Lung (tissue), 12 donors: ENCODE results near the gene OXSR1. TPM values are rescaled to one million over a fixed set of nuclear protein-coding genes. Genes with fewer than 3 reads are reported as not detected.

Experiments used
- ATAC-seq: fragments of 200-7000 bp; cut with Tn5 transposase; one replicate; pipeline ENCODE4 v1.9.1; 2020; ENCODE audit warnings: moderate number of reproducible peaks; ENCODE audit not compliant: insufficient read depth, low FRiP score
- DNase-seq, 3 donors: peaks; one replicate each; pipeline ENCODE4 v3.0.0-alpha.2; 2013 to 2017
- H3K27ac ChIP-seq, 2 donors: one replicate each; pipeline ENCODE4 v1.5.1; 2013; ENCODE audit warnings: mild to moderate bottlenecking in 2 of 2, moderate library complexity in 2 of 2, control low read depth in 1 of 2, inconsistent platforms in 1 of 2, low read depth in 1 of 2, low read length in 1 of 2
- H3K27me3 ChIP-seq, 3 donors: one replicate each; pipeline ENCODE4 v1.5.1; 2013; ENCODE audit warnings: low read length in 2 of 3; ENCODE audit not compliant: control insufficient read depth in 3 of 3, insufficient read depth in 3 of 3
- H3K36me3 ChIP-seq, 4 donors: one replicate each; pipeline ENCODE4 v1.5.1; 2013; ENCODE audit warnings: low read length in 4 of 4, mild to moderate bottlenecking in 1 of 4, moderate library complexity in 1 of 4; ENCODE audit not compliant: control insufficient read depth in 4 of 4, insufficient read depth in 4 of 4
- H3K4me1 ChIP-seq, 5 donors: one replicate each; pipeline ENCODE4 v1.5.1; 2013; ENCODE audit warnings: low read length in 5 of 5, mild to moderate bottlenecking in 2 of 5, moderate library complexity in 1 of 5; ENCODE audit not compliant: control insufficient read depth in 5 of 5, insufficient read depth in 5 of 5
- H3K4me3 ChIP-seq: one replicate; pipeline ENCODE4 v1.5.1; 2013; ENCODE audit warnings: mild to moderate bottlenecking, control low read depth, moderate library complexity
- H3K9ac ChIP-seq, 2 donors: one replicate each; pipeline ENCODE4 v1.5.1; 2013; ENCODE audit warnings: low read length in 2 of 2, control low read depth in 1 of 2; ENCODE audit not compliant: insufficient read depth in 1 of 2
- H3K9me3 ChIP-seq, 4 donors: one replicate each; pipeline ENCODE4 v1.5.1; 2013; ENCODE audit warnings: low read length in 3 of 4, mild to moderate bottlenecking in 1 of 4, moderate library complexity in 1 of 4; ENCODE audit not compliant: control insufficient read depth in 4 of 4, insufficient read depth in 3 of 4
- CTCF ChIP-seq: IDR thresholded peaks from 2 replicates; pipeline ENCODE4 v1.5.1; 2012; ENCODE audit warnings: mild to moderate bottlenecking; ENCODE audit errors: control extremely low read depth, extremely low read depth
- WGBS, 2 donors: extraction: QIAGEN DNeasy Blood & Tissue Kit; methylation state at CpG; one replicate each; pipeline ENCODE4 v1.1.7; 2013; 5-methylcytosine and 5-hydroxymethylcytosine counted together
- polyA plus RNA-seq, 2 donors: library from polyadenylated mRNA; stranded (reverse); fragments of 200-250 nt; gene quantifications; one replicate each; pipeline ENCODE4 v1.2.1, GENCODE V29; 2013
- total RNA-seq, 2 donors: library from RNA; depleted of rRNA in 1 of 2; stranded (reverse); fragments of >200 nt in 1 of 2; gene quantifications; one replicate each; pipeline ENCODE4 v1.2.1, GENCODE V29; 2014 to 2021
- donor health status: control.
- donor health status: control.
- donor health status: Bipolar disorder and iron deficiency.
- donor health status: healthy.
- donor health status: DM: yes; HTN: yes; CAD: no.

The OXSR1 gene
- total and polyA plus RNA-seq, 4 donors = 11.9 to 38.9 (median 24.9) TPM

DNA sequence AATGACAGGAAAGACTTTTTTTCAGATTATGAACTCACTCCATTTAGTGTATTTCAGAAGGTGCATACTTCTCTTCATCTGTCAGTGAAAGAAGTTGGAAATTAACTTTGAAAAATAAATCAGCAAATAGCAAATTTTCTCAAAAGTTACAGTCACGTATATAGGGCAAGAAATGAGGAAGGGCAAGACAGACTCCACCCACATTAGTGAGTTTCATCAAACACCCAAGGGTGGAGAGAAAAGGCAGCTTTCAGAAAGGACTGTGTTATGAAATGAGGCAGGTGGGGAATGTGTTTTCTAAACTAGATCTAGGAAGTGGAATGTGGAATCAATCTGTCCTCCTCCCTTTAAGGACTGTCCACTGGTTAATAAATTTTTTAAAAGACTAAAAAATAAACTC lies 103.2 kb downstream of the OXSR1 start:
- Histone ChIP-seq H3K9ac (no peak overlapping the region), H3K4me1 (peaks cover 0 to 6% (median 0%) of the 10 kb centered on the region in 5 donors), H3K9me3 (no peaks in the 10 kb centered on the region), H3K27me3 (no peaks in the 10 kb centered on the region), H3K4me3 (no peak overlapping the region), H3K36me3 (no peaks in the 10 kb centered on the region), H3K27ac (no peak overlapping the region)
- no peak for TF ChIP-seq CTCF
- DNase-seq (no peak), ATAC-seq (no peak)
- WGBS, 2 donors = 32 to 61% methylated on average over 1 of the region's 1 CpG

- H3K36me3 ChIP-seq = peaks cover 0 to 6% (median 0%) of the 10 kb centered on the region in 4 donors
- H3K4me3 ChIP-seq = no peak overlapping the region
- DNase-seq (no peak), ATAC-seq (no peak)
- H3K9ac ChIP-seq = no peak overlapping the region
- no peaks in the 10 kb centered on the region for H3K9me3 ChIP-seq
- peaks cover 0 to 5% (median 0%) of the 10 kb centered on the region in 5 donors for H3K4me1 ChIP-seq
- no peaks in the 10 kb centered on the region for H3K27me3 ChIP-seq
- no peak for TF ChIP-seq CTCF
- H3K27ac ChIP-seq = no peak overlapping the region
- 87 to 94% methylated on average over 3 of the region's 3 CpGs for WGBS, 2 donors
Observed at GRCh38 chr3:38270606-38271005, 105.3 kb downstream of the OXSR1 start.

- TF ChIP-seq CTCF = no peak
- H3K27me3 ChIP-seq = no peaks in the 10 kb centered on the region
- 96 to 97% methylated on average over 5 of the region's 5 CpGs for WGBS, 2 donors
- no peak overlapping the region for H3K27ac ChIP-seq
- H3K9me3 ChIP-seq = no peaks in the 10 kb centered on the region
- no peak overlapping the region for H3K9ac ChIP-seq
- peaks cover 0 to 7% (median 0%) of the 10 kb centered on the region in 4 donors for H3K36me3 ChIP-seq
- peaks cover 0 to 5% (median 0%) of the 10 kb centered on the region in 5 donors for H3K4me1 ChIP-seq
- ATAC-seq = no peak
- no peak overlapping the region for H3K4me3 ChIP-seq
- no peak for DNase-seq
Observed at GRCh38 chr3:38271553-38271952, 106.2 kb downstream of the OXSR1 start.
